HG03571 (cell line): Measurements from ENCODE around the gene DTX3L.

ENCODE experiments used
- ATAC-seq: cut with Tn5 transposase; IDR thresholded peaks from one replicate; pipeline ENCODE4 v1.9.1; 2021; ENCODE audit not compliant: unreplicated experiment

DTX3L gene

GRCh38 chr3:122602011-122602710, 38.0 kb downstream of the DTX3L start:
- no peak for ATAC-seq

DNA sequence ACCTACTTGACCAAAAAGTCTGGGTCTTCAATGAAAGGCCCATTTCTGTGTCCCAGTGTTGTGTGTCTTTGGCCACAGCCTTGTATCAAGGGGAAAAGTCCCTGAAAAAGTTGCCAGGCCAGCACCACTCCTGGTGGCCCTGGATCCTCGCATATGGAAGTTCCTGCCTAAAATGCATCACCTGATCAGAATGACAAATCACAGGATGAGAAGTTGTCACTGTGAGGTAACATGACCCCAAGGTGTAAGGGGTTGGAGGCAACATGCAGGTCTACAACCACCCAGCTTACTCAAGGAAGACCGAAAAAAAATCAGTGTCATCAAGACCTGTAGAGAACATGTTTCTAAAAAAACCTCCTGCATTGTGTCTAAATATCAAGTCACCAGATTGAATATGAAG, 38.9 kb downstream of the DTX3L start:
- no peak for ATAC-seq

- no peak for ATAC-seq
Observed at GRCh38 chr3:122606330-122606729, 42.2 kb downstream of the DTX3L start.

GRCh38 chr3:122608916-122609315, 44.8 kb downstream of the DTX3L start:
- no peak for ATAC-seq

GRCh38 chr3:122609798-122610559, 45.8 kb downstream of the DTX3L start:
- ATAC-seq, result peak; percentile 97

DNA sequence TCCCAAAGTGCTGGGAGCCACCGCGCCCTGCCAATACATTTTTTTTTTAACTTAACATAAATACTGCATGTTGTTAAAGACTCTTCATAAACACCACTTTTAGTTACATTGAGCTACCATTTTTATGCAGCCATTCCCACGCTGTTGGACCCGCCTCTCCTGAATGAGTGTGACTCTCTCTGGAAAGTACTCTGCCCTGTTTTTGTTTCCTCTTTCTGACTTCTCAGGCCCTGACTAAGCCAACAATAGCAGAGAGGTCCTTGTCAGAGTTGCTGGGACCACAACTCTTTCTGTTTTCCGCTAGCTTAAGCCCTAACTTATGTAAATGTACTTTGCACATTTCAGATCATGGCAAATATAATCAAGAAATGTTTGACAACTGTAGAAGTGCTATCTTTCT, 48.6 kb downstream of the DTX3L start:
- no peak for ATAC-seq

DNA sequence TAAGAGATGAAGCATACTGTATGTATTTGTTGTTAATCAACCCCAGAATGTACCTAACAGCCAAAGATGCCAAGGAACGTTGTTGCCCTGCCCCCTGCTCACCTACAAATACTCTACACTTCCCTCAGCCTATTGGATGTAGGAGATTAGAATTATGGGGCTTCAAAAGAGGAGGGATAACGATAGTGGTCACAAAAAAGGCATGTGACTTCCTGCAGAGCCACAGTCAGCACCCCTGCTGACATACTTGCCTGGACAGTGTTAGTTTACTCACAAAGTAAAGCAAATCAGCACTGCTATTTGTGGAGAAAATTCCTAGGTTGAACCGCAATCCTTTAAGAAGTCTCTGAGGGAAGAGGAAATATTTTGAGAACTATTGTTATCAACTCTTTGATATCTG, 51.2 kb downstream of the DTX3L start:
- no peak for ATAC-seq

GRCh38 chr3:122618614-122619013, 54.5 kb downstream of the DTX3L start:
- no peak for ATAC-seq

DNA sequence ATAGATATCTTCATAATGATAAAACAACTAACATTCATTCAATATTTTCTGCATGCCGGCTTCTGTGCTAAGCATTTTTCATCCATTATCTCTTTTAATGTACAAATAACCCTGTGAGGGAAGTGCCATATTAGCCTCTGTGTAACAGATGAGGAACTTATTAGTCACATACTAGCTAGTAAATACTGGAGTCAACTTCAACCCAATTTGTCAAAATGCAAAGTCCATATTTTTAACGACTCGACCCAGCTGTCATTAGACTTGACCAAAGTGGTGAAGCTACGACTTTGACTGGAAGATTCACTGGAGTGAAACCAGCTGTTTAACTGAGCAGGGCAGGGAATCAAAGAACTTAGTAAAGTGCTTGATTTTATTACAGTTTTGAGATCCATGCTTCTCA, 54.9 kb downstream of the DTX3L start:
- no peak for ATAC-seq

DNA sequence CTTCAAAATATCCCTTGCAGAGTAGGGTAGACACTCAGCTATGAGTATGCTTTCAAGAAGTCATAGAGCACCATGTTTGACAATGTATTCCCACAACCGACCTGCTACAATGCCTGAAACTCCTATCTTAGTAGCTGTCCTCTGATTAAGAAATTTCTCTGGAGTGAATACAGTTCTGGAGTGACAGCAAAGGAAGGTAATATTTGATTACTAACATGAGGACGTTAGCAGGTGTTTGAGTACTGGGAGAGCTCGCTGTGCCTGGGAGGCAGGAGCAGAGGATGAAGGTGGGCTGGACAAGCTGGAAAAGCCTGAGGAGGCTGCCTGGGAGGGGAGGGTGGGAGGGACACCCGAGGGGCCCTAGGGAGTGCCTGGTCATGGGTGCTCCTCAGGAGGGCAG, 56.3 kb downstream of the DTX3L start:
- no peak for ATAC-seq

- ATAC-seq, result no peak
Observed at GRCh38 chr3:122621112-122621511, 57.0 kb downstream of the DTX3L start.

DNA sequence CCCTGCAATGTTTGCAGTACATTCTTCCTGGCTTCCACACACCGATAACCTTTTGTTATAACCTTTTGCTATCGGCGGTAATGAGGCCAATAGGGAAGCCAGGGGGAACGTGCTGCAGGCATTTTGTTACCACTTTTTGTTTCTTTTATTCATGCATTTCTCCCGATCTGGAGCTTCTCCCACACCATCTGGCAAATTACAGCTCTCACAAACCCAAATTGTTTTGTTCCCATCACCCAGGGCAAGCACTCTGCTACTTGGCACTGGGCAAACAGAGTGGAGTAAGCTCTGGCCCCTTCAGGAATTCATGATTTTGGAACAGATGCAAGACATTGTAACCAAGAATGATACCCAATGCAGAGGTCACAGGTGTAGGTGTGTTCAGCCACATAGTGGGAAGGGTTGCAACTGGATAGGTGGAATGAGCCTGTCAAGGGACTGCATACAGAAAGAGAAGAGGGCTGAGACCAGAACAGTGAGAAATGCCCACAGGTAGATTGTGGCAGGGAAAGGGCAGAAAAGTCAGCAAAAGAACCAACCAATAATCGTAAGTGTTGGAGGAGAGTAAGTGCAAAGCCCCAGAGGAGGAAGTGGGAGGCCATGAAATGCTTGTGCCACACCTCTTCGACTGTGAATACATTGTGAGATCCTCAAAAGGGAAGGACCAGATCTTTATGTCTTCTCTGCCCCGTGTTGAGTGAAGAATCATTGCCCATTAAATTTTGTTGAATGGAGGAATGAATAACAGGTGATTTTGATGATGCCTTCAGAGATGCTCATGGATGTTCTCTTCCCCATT, 59.1 kb downstream of the DTX3L start:
- ATAC-seq, result no peak
